Measurements from ENCODE around the gene MACF1.

DNA sequence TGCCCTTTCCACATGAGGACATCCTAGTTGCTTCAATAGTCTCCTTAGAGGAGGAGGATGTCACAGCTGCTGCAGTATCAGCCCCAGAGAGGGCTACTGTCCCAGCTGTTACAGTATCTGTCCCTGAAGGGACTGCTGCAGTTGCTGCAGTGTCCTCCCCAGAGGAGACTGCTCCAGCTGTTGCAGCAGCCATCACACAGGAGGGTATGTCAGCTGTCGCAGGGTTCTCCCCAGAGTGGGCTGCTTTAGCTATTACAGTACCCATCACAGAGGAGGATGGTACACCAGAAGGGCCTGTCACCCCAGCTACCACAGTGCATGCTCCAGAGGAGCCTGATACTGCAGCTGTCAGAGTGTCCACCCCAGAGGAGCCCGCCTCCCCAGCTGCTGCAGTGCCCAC, 208.4 kb downstream of the MACF1 start:
- TF ChIP-seq, protein P1, sequence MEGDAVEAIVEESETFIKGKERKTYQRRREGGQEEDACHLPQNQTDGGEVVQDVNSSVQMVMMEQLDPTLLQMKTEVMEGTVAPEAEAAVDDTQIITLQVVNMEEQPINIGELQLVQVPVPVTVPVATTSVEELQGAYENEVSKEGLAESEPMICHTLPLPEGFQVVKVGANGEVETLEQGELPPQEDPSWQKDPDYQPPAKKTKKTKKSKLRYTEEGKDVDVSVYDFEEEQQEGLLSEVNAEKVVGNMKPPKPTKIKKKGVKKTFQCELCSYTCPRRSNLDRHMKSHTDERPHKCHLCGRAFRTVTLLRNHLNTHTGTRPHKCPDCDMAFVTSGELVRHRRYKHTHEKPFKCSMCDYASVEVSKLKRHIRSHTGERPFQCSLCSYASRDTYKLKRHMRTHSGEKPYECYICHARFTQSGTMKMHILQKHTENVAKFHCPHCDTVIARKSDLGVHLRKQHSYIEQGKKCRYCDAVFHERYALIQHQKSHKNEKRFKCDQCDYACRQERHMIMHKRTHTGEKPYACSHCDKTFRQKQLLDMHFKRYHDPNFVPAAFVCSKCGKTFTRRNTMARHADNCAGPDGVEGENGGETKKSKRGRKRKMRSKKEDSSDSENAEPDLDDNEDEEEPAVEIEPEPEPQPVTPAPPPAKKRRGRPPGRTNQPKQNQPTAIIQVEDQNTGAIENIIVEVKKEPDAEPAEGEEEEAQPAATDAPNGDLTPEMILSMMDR (IDR thresholded peaks at IDR 0.05), result no peak
- TF ChIP-seq EZH2 (IDR thresholded peaks at IDR 0.05), result no peak
- no peak for TF ChIP-seq EZH2phosphoT487 (IDR thresholded peaks at IDR 0.05)

Data from neural progenitor cell (in vitro differentiated cells).